B cell (primary cell): ENCODE results near the gene C9orf78. TPM values are rescaled to one million over a fixed set of nuclear protein-coding genes. Genes with fewer than 3 reads are reported as not detected.

Experiments
- ATAC-seq: fragments of 200-7000 bp; cut with Tn5 transposase; one replicate; pipeline ENCODE4 v1.10.0; 2021; ENCODE audit warnings: low read depth, mild to moderate bottlenecking, moderate number of reproducible peaks, moderate library complexity
- CTCF ChIA-PET: fragments of 350-600 bp; sonication (Branson Sonifier 250); formaldehyde crosslinking; loops from one replicate; lab custom pipeline; 2021; ENCODE audit warnings: antibody characterized with exemption, inconsistent platforms; lab: Charles Lee
- POLR2A ChIA-PET: fragments of 350-600 bp; sonication (Branson Sonifier 250); formaldehyde crosslinking; loops from one replicate; lab custom pipeline; 2021; ENCODE audit warnings: antibody characterized with exemption; lab: Charles Lee
- DNase-seq: peaks from one replicate; pipeline ENCODE4 v3.0.0; 2013
- H2AFZ ChIP-seq: 2 replicates; pipeline ENCODE4 v1.6.1; 2012; ENCODE audit warnings: mild to moderate bottlenecking, low read depth, low read length; ENCODE audit not compliant: insufficient read depth, poor library complexity, severe bottlenecking
- H3K27ac ChIP-seq, 2 donors: 1 replicate in 1 of 2; 2 replicates in 1 of 2; pipeline ENCODE4 v1.5.1; 2012 to 2013; ENCODE audit warnings: low read length in 2 of 2, mild to moderate bottlenecking in 2 of 2, moderate library complexity in 1 of 2
- H3K27me3 ChIP-seq, 4 experiments: fragments of 200-600 bp in 1 of 4; sonication (generic) in 1 of 4; replicated peaks in 1 of 4; 1 replicate in 2 of 4; 2 replicates in 2 of 4; pipeline versions ENCODE4 v1.6.1 to v1.7.0; 2013 to 2016; ENCODE audit warnings: low read length in 3 of 4, mild to moderate bottlenecking in 2 of 4, mixed read lengths in 1 of 4, moderate library complexity in 1 of 4; ENCODE audit not compliant: insufficient read depth in 4 of 4, control insufficient read depth in 3 of 4; ENCODE audit errors: control extremely low read depth in 1 of 4
- H3K36me3 ChIP-seq, 2 experiments: replicated peaks in 1 of 2; 1 replicate in 1 of 2; 2 replicates in 1 of 2; pipeline versions ENCODE4 v1.6.1 to v1.7.1; 2013; ENCODE audit warnings: low read length in 1 of 2; ENCODE audit not compliant: insufficient read depth in 2 of 2, control insufficient read depth in 1 of 2; ENCODE audit errors: control extremely low read depth in 1 of 2, extremely low read depth in 1 of 2
- H3K4me1 ChIP-seq, 2 donors: fragments of 200-600 bp in 1 of 2; sonication (generic) in 1 of 2; 1 replicate in 1 of 2; 2 replicates in 1 of 2; pipeline versions ENCODE4 v1.5.1 to v1.6.1; 2013 to 2017; ENCODE audit warnings: low read length in 2 of 2; ENCODE audit not compliant: control insufficient read depth in 2 of 2, insufficient read depth in 2 of 2
- H3K4me2 ChIP-seq: replicated peaks from 2 replicates; pipeline ENCODE3; 2012; ENCODE audit warnings: mild to moderate bottlenecking, low read depth, low read length; ENCODE audit not compliant: poor library complexity, severe bottlenecking
- H3K4me3 ChIP-seq, 5 experiments: fragments of 200-600 bp in 1 of 5; sonication (generic) in 1 of 5; 1 replicate in 3 of 5; 2 replicates in 2 of 5; pipeline versions ENCODE4 v1.5.1 to v1.7.0; 2011 to 2016; ENCODE audit warnings: low read length in 4 of 5, mild to moderate bottlenecking in 4 of 5, low read depth in 2 of 5, control low read depth in 1 of 5, moderate library complexity in 1 of 5; ENCODE audit not compliant: insufficient read depth in 1 of 5; ENCODE audit errors: control extremely low read depth in 1 of 5, extremely low read depth in 1 of 5
- H3K79me2 ChIP-seq: fragments of 200-600 bp; sonication (generic); one replicate; pipeline ENCODE4 v1.6.0; 2016; ENCODE audit warnings: low read length; ENCODE audit not compliant: control insufficient read depth, insufficient read depth
- H3K9ac ChIP-seq: fragments of 200-600 bp; sonication (generic); 2 replicates; pipeline ENCODE4 v1.6.1; 2017; ENCODE audit warnings: mild to moderate bottlenecking, low read length, moderate library complexity
- H3K9me3 ChIP-seq, 3 donors: one replicate each; pipeline versions ENCODE4 v1.6.1 to v1.7.1; 2013; ENCODE audit warnings: low read length in 2 of 3; ENCODE audit not compliant: control insufficient read depth in 2 of 3, insufficient read depth in 1 of 3; ENCODE audit errors: control extremely low read depth in 1 of 3
- H4K20me1 ChIP-seq: 2 replicates; pipeline ENCODE4 v1.6.0; 2012; ENCODE audit warnings: mild to moderate bottlenecking, low read length; ENCODE audit not compliant: insufficient read depth, control insufficient read depth, poor library complexity, severe bottlenecking
- H3K27ac Mint-ChIP-seq: one replicate; pipeline ENCODE4 v1.8.0; 2021; ENCODE audit warnings: mixed read lengths
- H3K27me3 Mint-ChIP-seq: one replicate; pipeline ENCODE4 v1.8.0; 2021; ENCODE audit warnings: mixed read lengths
- H3K4me1 Mint-ChIP-seq: one replicate; pipeline ENCODE4 v1.8.0; 2021; ENCODE audit warnings: mixed read lengths
- H3K4me3 Mint-ChIP-seq: one replicate; pipeline ENCODE4 v1.8.0; 2021; ENCODE audit warnings: mixed read lengths
- H3K9me3 Mint-ChIP-seq: one replicate; pipeline ENCODE4 v1.8.0; 2022; ENCODE audit warnings: mixed read lengths; ENCODE audit not compliant: insufficient read depth
- CTCF ChIP-seq: fragments of 200-600 bp; IDR thresholded peaks from one replicate; pipeline ENCODE4 v1.8.0; 2022; ENCODE audit warnings: antibody characterized with exemption, mild to moderate bottlenecking
- EZH2 ChIP-seq: IDR thresholded peaks from 2 replicates; pipeline ENCODE4 v1.6.1; 2012; ENCODE audit warnings: borderline replicate concordance, low read depth, mild to moderate bottlenecking, moderate library complexity, low read length; ENCODE audit not compliant: insufficient read depth, poor library complexity, severe bottlenecking
- WGBS: methylation state at CpG from one replicate; pipeline ENCODE4 v1.1.5; 2013; ENCODE audit warnings: missing lambda C conversion rate; ENCODE audit not compliant: insufficient coverage; 5-methylcytosine and 5-hydroxymethylcytosine counted together
- intact Hi-C: fragments of 100-400 bp; cut with micrococcal nuclease; formaldehyde crosslinking; loops from one replicate; pipeline ENCODE4 v1.10.0; 2022
- polyA plus RNA-seq: library from polyadenylated mRNA; depleted of rRNA; stranded (reverse); fragments of >200 nt; gene quantifications from 2 replicates; pipeline ENCODE4 v1.2.3, GENCODE V29; 2012
- total RNA-seq, 2 donors: library from RNA; stranded (reverse); fragments of 120-200 nt in 1 of 2; gene quantifications; 1 replicate in 1 of 2; 2 replicates in 1 of 2; pipeline versions ENCODE4 v1.2.3 to v1.2.4, GENCODE V29; 2013 to 2022

C9orf78 gene
- total and polyA plus RNA-seq, 2 donors (not counting 1 experiment from before 2014, with no cell fraction given): 42.8 to 43.6 TPM

DNA sequence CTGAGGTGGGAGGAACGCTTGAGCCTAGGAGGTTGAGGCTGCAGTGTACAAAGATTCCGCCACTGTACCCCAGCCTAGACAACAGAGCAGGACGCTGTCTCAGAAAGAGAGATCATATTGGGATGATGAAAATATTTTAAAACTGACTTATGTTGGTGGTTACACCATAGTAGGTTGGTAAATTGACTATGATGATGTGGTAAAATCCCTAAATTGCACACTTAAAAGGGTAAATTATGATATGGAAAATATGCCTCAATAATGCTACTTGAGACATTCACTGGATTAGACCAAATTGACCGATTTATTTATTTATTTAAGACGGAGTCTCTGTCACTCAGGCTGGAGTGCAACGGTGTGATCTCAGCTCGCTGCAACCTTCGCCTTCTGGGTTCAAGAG is 53.9 kb downstream of the C9orf78 start:
- DNase-seq (no peak), ATAC-seq (no peak)
- H3K27ac ChIP-seq: no peak overlapping the region
- H3K4me3 ChIP-seq: no peak overlapping the region
- no peak overlapping the region for H2AFZ ChIP-seq
- no peaks in the 10 kb centered on the region for H3K9me3 ChIP-seq
- Mint-ChIP-seq H3K27ac (no peak overlapping the region), H3K27me3 (peaks cover 18% of the 10 kb centered on the region), H3K4me3 (no peak overlapping the region), H3K9me3 (no peaks in the 10 kb centered on the region), H3K4me1 (no peaks in the 10 kb centered on the region)
- TF ChIP-seq CTCF: no peak
- TF ChIP-seq EZH2: no peak
- H3K36me3 ChIP-seq: no peaks in the 10 kb centered on the region
- peaks cover 0 to 27% (median 5%) of the 10 kb centered on the region in 4 experiments for H3K27me3 ChIP-seq
- no peaks in the 10 kb centered on the region for H3K4me1 ChIP-seq
- 93% methylated on average over 7 of the region's 8 CpGs for WGBS
- H4K20me1 ChIP-seq: no peaks in the 10 kb centered on the region
- no peaks in the 10 kb centered on the region for H3K79me2 ChIP-seq
- POLR2A ChIA-PET: no interaction called here
- H3K9ac ChIP-seq: no peak overlapping the region
- H3K4me2 ChIP-seq: no peak overlapping the region
- CTCF ChIA-PET: interaction anchor here (0.6 to 6.3 kb wide), 7 partner anchors 11 to 650 kb away, joined by 3 to 67 read pairs (median 5); no protein-coding TSS in a partner anchor
- intact Hi-C loops: loop anchor here (5.0 kb wide), 1 partner anchor 154 kb away; the partner anchor contains the start of gene NTMT1

- Mint-ChIP-seq H3K4me1 (no peaks in the 10 kb centered on the region), H3K9me3 (no peaks in the 10 kb centered on the region), H3K27ac (no peak overlapping the region), H3K27me3 (peaks cover 23% of the 10 kb centered on the region), H3K4me3 (no peak overlapping the region)
- Histone ChIP-seq H3K27me3 (peaks cover 0 to 30% (median 5%) of the 10 kb centered on the region in 4 experiments), H3K4me1 (no peaks in the 10 kb centered on the region), H2AFZ (no peak overlapping the region), H3K9ac (no peak overlapping the region), H4K20me1 (no peaks in the 10 kb centered on the region), H3K4me2 (no peak overlapping the region), H3K9me3 (no peaks in the 10 kb centered on the region), H3K79me2 (no peaks in the 10 kb centered on the region), H3K36me3 (no peaks in the 10 kb centered on the region), H3K27ac (no peak overlapping the region), H3K4me3 (no peak overlapping the region)
- POLR2A ChIA-PET: no interaction called here
- ATAC-seq (no peak), DNase-seq (no peak)
- CTCF ChIA-PET: no interaction called here
- intact Hi-C loops: loop anchor here (5.0 kb wide), 1 partner anchor 152 kb away; the partner anchor contains the start of gene NTMT1
- WGBS: 98% methylated on average over 7 of the region's 7 CpGs
- TF ChIP-seq EZH2 (no peak), CTCF (no peak)
Observed at GRCh38 chr9:129779560-129780190, 55.4 kb downstream of the C9orf78 start.
